Body of pancreas (tissue), 4 donors: Measurements from ENCODE around the gene MAML2.

Experiments
- POLR2A ChIP-seq, 3 donors: fragments of 450-650 bp; IDR thresholded peaks; one replicate each; pipeline ENCODE4 v1.6.1; 2016; ENCODE audit warnings: antibody characterized with exemption in 3 of 3, mild to moderate bottlenecking in 2 of 3
- TF ChIP-seq, protein P1 (sequence below), 7 experiments: fragments of 450-650 bp in 4 of 7; fragments of 200-600 bp in 3 of 7; sonication (generic) in 3 of 7; IDR thresholded peaks; one replicate each; pipeline ENCODE4 v1.5.1; 2016 to 2019; ENCODE audit warnings: antibody characterized with exemption in 7 of 7

DNA sequence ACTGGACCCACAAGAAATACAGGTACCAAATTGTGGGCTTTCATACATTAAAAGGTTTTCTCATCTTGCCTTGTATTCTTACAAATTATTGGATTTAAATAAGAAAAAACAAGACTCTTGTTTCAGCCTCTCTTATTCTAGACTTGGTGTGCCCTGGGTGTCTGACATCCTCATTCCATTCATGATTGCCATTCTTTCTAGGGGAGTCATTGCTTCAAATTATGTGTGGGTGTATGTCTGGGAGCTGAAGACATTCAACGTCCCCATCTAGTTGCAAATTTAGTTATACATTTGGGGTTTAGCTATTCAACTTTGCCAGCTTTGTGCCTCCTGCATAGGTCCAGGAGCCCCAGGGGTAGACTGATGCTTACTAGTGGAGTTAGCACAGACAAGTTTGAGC, 18.1 kb downstream of the MAML2 start:
- TF ChIP-seq, protein P1, sequence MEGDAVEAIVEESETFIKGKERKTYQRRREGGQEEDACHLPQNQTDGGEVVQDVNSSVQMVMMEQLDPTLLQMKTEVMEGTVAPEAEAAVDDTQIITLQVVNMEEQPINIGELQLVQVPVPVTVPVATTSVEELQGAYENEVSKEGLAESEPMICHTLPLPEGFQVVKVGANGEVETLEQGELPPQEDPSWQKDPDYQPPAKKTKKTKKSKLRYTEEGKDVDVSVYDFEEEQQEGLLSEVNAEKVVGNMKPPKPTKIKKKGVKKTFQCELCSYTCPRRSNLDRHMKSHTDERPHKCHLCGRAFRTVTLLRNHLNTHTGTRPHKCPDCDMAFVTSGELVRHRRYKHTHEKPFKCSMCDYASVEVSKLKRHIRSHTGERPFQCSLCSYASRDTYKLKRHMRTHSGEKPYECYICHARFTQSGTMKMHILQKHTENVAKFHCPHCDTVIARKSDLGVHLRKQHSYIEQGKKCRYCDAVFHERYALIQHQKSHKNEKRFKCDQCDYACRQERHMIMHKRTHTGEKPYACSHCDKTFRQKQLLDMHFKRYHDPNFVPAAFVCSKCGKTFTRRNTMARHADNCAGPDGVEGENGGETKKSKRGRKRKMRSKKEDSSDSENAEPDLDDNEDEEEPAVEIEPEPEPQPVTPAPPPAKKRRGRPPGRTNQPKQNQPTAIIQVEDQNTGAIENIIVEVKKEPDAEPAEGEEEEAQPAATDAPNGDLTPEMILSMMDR (IDR thresholded peaks at IDR 0.05) = no peak
- TF ChIP-seq POLR2A (IDR thresholded peaks at IDR 0.05) = no peak
